KMS-11 (cell line): ENCODE measurements around the gene ZNF541.
"Not testable (repeated sequence)": the region's sequence is repeated elsewhere in the genome, so short reads cannot be mapped to it uniquely, and the experiment has no call there.

Experiments used
- H2AFZ ChIP-seq: fragments of 200-600 bp; sonication (generic); 2 replicates; pipeline ENCODE4 v1.6.1; 2016; ENCODE audit warnings: antibody characterized with exemption, mixed run types, low read depth
- H3K27ac ChIP-seq: fragments of 200-600 bp; sonication (generic); 2 replicates; pipeline ENCODE4 v1.6.1; 2016; ENCODE audit warnings: mild to moderate bottlenecking, mixed run types
- H3K27me3 ChIP-seq: fragments of 200-600 bp; sonication (generic); 2 replicates; pipeline ENCODE4 v1.6.1; 2017; ENCODE audit warnings: mild to moderate bottlenecking, low read depth, mixed run types, moderate library complexity; ENCODE audit not compliant: insufficient read depth
- H3K36me3 ChIP-seq: fragments of 200-600 bp; sonication (generic); 2 replicates; pipeline ENCODE4 v1.6.1; 2017; ENCODE audit warnings: mild to moderate bottlenecking, mixed run types; ENCODE audit not compliant: insufficient read depth
- H3K4me1 ChIP-seq: fragments of 200-600 bp; sonication (generic); 2 replicates; pipeline ENCODE4 v1.6.1; 2016; ENCODE audit warnings: mild to moderate bottlenecking, low read depth, mixed run types; ENCODE audit not compliant: poor library complexity, severe bottlenecking
- H3K4me2 ChIP-seq: fragments of 200-600 bp; sonication (generic); 2 replicates; pipeline ENCODE4 v1.7.0; 2016; ENCODE audit warnings: mild to moderate bottlenecking, mixed run types
- H3K4me3 ChIP-seq: fragments of 200-600 bp; sonication (generic); IDR thresholded peaks from 2 replicates; pipeline ENCODE4 v1.6.1; 2017; ENCODE audit warnings: low read depth, low read length, mixed read lengths; ENCODE audit not compliant: insufficient read depth
- H3K79me2 ChIP-seq: fragments of 200-600 bp; sonication (generic); 2 replicates; pipeline ENCODE4 v1.6.1; 2016; ENCODE audit warnings: low read depth, mixed run types; ENCODE audit not compliant: insufficient read depth
- H3K9ac ChIP-seq: fragments of 200-600 bp; sonication (generic); 2 replicates; pipeline ENCODE4 v1.6.1; 2016; ENCODE audit warnings: mild to moderate bottlenecking, mixed run types
- H4K20me1 ChIP-seq: fragments of 200-600 bp; sonication (generic); 2 replicates; pipeline ENCODE4 v1.6.1; 2016; ENCODE audit warnings: mild to moderate bottlenecking, mixed run types; ENCODE audit not compliant: insufficient read depth
- TF ChIP-seq, protein P1 (sequence below): fragments of 200-600 bp; sonication (generic); conservative IDR thresholded peaks from 2 replicates; pipeline ENCODE4 v1.6.1; 2017; ENCODE audit warnings: low read depth, mild to moderate bottlenecking, antibody characterized with exemption, low read length, moderate library complexity, mixed read lengths

ZNF541 gene

DNA sequence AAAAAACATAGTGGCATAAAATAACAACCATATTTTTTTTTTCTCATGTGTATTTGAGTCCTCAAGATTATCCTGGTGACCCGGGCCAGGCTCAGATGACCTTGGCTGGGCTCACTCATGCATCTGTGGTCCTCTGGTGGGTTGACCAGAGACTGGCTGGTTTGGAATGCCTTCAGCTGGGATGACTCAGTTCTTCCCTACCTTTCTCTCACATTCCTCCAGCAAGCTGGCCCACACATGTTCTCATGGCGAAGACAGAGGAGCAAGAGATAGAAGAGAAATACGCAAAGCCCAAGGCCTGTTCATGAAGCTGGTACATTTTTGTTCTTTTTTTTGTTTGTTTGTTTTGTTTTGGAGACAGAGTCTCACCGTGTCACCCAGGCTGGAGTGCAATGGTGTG lies 14.3 kb upstream of the ZNF541 start:
- Histone ChIP-seq H3K9ac (no peak overlapping the region), H3K4me2 (no peak overlapping the region), H3K4me3 (no peak overlapping the region), H3K36me3 (no peaks in the 10 kb centered on the region), H3K27me3 (no peaks in the 10 kb centered on the region), H3K79me2 (no peaks in the 10 kb centered on the region), H3K27ac (no peak overlapping the region), H2AFZ (no peak overlapping the region), H3K4me1 (peaks cover 3% of the 10 kb centered on the region), H4K20me1 (no peaks in the 10 kb centered on the region)
- TF ChIP-seq, protein P1, sequence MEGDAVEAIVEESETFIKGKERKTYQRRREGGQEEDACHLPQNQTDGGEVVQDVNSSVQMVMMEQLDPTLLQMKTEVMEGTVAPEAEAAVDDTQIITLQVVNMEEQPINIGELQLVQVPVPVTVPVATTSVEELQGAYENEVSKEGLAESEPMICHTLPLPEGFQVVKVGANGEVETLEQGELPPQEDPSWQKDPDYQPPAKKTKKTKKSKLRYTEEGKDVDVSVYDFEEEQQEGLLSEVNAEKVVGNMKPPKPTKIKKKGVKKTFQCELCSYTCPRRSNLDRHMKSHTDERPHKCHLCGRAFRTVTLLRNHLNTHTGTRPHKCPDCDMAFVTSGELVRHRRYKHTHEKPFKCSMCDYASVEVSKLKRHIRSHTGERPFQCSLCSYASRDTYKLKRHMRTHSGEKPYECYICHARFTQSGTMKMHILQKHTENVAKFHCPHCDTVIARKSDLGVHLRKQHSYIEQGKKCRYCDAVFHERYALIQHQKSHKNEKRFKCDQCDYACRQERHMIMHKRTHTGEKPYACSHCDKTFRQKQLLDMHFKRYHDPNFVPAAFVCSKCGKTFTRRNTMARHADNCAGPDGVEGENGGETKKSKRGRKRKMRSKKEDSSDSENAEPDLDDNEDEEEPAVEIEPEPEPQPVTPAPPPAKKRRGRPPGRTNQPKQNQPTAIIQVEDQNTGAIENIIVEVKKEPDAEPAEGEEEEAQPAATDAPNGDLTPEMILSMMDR, result no peak

DNA sequence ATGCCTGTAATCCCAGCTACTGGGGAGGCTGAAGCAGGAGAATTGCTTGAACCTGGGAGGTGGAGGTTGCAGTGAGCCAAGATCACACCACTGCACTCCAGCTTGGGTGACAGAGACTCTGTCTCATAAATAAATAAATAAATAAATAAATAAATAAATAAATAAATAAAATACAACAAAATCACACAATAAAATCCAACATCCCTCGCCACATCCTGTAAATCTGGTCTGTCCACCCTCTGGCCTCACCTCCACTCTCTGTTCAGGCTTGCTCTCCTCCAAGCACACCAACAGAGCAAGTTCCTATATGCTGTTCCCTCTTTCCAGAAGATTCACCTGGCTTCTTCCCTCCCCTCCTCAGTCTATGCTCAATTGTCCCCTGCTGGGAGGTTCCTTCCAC lies 10.2 kb upstream of the ZNF541 start:
- H4K20me1 ChIP-seq, H3K27me3 ChIP-seq, H3K79me2 ChIP-seq, H3K4me2 ChIP-seq, H3K4me1 ChIP-seq, H2AFZ ChIP-seq, H3K9ac ChIP-seq, H3K4me3 ChIP-seq, H3K27ac ChIP-seq, H3K36me3 ChIP-seq: not testable (repeated sequence)

GRCh38 chr19:47582320-47582909 lies 9.5 kb upstream of the ZNF541 start:
- H3K4me1 ChIP-seq, result peaks cover 4% of the 10 kb centered on the region
- TF ChIP-seq, protein P1, result no peak
- H3K4me2 ChIP-seq, result peak overlapping the region; percentile 31
- no peak overlapping the region for H3K27ac ChIP-seq
- peaks cover 5% of the 10 kb centered on the region; the same call in 1 of the 2 replicates for H3K27me3 ChIP-seq
- H3K79me2 ChIP-seq, result no peaks in the 10 kb centered on the region
- no peaks in the 10 kb centered on the region for H4K20me1 ChIP-seq
- H3K4me3 ChIP-seq, result no peak overlapping the region
- H3K36me3 ChIP-seq, result no peaks in the 10 kb centered on the region
- H3K9ac ChIP-seq, result no peak overlapping the region
- peak overlapping the region; percentile 2; the same call in 1 of the 2 replicates for H2AFZ ChIP-seq

DNA sequence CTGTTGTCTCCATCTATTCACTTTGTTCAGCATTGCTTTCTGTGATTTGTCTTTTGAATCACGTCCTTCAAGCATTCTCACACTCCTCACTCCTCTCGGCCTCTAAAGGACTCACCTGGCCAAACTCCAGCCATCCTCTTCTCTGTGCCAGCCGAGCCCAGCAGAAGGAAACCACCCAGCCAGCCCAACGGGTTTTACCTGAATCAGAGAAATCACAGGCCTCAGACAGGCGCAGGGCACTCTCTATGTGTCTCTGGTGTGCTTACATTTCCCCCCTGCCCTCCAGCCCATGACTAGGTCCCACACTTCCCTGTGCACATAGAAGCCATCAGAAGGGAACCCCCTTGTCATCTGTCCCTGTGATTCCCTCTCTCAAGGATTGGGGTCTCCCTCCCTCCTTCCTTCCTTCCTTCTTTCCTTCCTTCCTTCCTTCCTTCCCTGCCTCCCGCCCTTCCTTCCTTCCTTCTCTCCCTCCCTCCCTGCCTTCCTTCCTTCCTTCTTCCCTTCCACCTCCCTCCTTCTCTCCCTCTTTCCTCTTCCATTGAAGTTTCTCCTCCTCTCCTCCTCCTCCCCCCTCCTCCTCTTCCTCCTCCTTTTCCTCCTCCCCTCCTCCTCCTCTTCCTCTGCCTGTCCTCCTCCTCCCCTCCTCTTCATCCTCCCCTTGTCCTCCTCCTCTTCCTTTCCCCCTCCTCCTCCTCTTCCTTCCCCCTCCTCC lies 8.8 kb upstream of the ZNF541 start:
- TF ChIP-seq, protein P1, result no peak
- H3K36me3 ChIP-seq, result no peaks in the 10 kb centered on the region
- H2AFZ ChIP-seq, result no peak overlapping the region
- peaks cover 5% of the 10 kb centered on the region; the same call in 1 of the 2 replicates for H3K27me3 ChIP-seq
- no peak overlapping the region for H3K9ac ChIP-seq
- H3K27ac ChIP-seq, result no peak overlapping the region
- H4K20me1 ChIP-seq, result no peaks in the 10 kb centered on the region
- H3K4me3 ChIP-seq, result no peak overlapping the region
- H3K4me2 ChIP-seq, result peak overlapping the region; percentile 31; the same call in 1 of the 2 replicates
- H3K4me1 ChIP-seq, result peaks cover 4% of the 10 kb centered on the region
- no peaks in the 10 kb centered on the region for H3K79me2 ChIP-seq

DNA sequence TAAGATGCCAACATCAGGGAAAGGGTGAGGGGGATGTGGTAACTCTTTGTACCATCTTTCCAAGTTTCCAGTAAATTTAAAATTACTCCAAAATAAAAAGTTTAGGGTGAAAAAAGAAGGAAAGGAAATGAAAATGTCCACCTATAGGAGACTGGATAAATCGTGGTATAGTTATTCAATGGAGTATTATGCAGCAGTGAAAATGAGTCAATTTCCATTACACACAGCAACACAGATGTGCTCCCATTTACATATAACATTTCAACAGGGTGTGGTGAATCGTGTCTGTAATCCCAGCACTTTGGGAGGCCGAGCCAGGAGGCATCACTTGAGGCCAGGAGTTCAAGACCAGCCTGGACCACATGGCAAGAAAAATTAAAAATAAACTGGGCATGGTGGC lies 7.4 kb upstream of the ZNF541 start:
- TF ChIP-seq, protein P1, result no peak
- no peaks in the 10 kb centered on the region for H3K36me3 ChIP-seq
- H3K27ac ChIP-seq, result no peak overlapping the region
- no peaks in the 10 kb centered on the region for H3K79me2 ChIP-seq
- no peaks in the 10 kb centered on the region for H4K20me1 ChIP-seq
- no peak overlapping the region for H2AFZ ChIP-seq
- H3K4me1 ChIP-seq, result peaks cover 4% of the 10 kb centered on the region
- no peak overlapping the region for H3K9ac ChIP-seq
- H3K27me3 ChIP-seq, result peaks cover 5% of the 10 kb centered on the region; the same call in 1 of the 2 replicates
- H3K4me2 ChIP-seq, result no peak overlapping the region
- H3K4me3 ChIP-seq, result no peak overlapping the region
